Measurements from ENCODE around the gene CCNK.

Gene CCNK

DNA sequence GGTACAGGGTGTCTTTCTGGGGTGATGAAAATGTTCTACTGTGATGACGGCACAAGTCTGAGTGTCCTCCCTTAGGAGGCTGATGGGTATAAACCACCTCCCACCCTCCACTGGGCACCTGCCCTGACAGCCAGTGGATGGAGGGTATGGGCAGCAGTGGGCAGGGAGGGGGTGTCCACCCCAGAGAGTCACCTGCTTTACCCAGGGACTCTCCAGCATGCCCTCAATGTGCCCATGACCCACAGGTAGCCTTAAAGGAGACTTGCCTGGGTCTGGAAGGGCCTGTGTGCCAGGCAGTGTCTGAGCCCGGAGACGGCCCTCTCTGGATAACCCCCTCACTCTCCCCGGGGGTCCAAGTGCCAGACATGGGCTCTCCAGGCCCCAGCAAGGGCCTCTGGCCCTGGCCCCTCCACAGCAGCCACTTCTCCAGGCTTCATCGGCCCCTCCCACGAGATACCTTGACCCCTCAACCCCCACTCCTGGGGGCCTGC is 38.8 kb downstream of the CCNK start:
- DNase-seq (ENCODE audit: low spot score): no peak

DNA sequence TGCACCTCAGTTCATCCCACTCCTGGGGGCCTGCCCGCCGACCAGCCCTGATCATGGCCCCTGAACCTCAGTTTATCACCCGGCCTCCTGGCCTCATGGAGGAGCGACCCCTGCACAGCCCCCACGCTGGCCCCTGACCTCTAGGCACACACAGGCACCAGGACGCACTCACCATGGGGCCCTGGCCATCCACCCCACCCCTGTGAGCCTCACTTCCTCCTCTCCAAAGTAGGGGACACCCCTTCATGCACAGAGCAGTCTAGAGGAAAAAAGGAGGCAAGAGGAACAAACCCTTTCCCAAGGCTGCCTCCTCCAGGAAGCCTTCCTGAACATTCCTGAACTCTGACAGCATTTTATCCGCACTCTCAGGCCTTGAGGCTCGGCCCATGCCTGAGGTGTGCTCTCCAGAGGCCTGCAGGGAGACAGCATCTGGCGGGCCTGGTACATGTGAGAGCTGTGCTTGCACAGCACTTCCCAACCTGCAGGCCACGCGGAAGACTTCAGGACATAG is 39.4 kb downstream of the CCNK start:
- DNase-seq (ENCODE audit: low spot score): no peak

DNA sequence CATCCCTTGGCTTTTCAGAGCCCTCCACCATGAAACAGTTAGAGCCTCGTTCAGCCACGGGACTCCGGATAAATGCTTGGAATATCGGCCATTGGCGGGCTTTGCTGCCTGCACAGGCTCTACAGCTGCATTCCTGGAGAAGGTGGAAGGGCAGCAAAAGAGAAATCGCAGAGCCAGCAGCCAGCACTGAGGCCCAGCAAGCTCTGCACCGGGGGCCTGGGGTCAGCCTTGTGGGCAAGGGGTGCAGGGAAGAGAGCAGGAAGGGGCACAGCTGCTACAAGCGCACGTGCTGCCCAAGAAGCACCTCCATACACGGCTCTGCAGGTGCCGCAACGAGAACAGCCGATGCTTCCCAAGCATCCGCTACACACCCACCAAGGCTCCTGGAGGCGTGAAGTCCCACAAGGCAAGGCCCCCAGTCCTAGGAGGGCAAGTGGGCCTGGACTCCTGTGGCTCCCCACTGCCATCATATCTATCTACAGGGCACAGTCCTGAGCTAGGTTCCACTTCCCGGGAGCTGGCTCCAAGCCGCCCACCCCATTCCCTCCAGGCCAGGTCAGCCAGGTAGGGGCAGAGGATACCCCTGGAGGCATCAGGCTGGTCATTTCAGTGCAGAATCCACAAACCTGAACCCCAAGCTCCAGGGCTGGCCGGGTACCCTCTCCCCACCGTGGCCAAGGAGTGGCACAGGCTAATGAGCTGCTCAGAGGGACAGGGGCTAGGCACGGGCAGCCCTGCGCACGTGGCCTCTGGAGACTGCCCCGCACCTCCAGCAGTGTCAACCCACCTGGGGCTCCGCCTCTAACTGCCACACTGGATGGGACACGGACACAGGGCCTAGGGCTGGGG is 40.2 kb downstream of the CCNK start:
- DNase-seq (ENCODE audit: low spot score): no peak

DNA sequence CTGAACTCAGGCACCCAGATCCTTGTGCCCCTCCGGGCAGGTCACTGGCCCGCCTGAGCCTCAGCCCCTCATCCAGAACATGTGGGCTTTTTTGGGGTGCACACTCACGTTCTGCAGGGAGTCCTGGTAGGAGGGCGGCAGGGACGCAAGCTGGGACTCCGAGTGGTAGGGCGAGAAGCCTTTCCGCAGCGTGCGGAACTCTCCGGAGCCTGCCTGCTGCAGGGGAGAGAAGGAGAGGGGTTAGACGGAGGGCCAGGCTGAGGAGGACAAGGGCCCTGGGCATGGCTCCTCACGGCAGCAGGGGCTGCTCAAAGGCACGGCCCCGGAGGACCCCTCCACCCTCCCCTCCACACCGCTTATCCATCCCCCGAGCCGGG is 40.8 kb downstream of the CCNK start:
- no peak for DNase-seq (ENCODE audit: low spot score)

DNA sequence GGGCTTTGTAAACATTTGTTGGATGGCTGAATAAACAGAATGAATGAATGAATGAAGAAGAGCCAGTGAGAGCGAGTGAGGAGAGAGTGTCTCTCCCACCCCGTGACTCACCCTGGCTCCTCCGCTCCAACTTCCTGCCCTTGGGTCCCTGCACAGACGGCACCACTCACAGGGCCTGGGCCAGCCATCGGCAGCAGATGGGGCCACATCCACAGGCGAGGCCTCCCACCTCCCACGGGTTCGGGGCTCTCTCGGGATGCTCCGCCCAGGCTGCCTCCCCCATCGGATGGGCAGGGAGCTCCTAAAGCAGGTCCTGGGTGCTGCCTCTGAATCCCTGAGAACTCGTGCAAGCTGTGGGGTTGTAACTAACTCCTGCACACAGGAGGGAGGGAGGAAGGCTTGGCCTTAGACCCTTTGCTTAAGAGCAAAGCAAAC is 41.3 kb downstream of the CCNK start:
- no peak for DNase-seq (ENCODE audit: low spot score)

DNA sequence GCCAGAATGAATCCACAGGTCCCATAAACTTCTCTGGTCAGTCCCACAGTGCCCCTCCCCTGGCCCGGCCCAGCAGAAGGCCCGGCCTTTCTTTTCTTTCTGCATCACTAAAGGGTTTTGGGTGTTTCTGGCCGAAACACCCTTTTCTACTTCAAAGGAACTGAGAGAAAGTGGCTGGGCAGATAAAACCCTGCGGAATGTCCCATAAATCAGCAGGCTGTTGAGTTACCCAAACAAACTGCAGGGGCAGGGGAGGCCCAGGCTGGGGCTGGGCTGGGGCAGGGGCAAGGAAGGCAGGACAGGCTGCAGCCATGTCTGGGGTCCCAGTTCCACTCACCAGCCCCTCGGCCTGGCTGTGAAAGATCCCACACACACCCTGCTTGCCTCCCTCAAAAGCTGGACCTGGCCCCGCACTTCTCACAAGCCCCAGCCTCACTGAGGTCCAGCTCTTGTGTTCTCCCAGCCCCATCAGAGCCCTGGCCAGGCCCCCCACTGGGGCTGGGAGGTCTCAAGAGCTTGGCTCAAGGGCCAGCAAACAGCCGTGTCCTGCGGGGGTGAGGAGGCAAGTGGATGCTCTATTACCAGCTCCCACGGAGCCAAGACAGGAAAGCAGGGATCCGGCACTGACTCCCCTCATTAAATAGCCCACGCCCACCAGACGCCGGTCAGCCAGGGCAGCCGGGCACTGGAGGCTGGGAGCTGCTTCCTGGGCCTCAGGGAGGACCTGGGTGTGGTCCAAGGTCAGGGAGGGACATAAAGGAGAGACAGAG is 41.9 kb downstream of the CCNK start:
- DNase-seq (ENCODE audit: low spot score): no peak

DNA sequence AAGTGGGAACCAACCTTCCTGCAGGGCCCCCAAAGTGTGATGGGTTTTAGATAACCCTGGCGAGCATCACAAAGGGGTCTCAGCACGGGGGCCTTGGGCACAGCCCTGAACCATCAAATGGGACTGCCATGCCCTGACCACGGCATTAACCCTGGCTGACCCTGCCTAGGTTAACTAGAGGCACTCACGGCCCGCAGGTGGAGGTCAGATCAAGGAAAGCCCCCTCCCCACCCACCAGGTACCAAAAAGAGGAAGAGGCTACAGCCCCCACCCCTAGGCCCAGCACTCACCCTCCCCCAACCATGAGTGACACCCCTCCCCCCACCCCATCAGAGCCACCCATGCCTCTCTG is 42.5 kb downstream of the CCNK start:
- DNase-seq (ENCODE audit: low spot score): no peak

DNA sequence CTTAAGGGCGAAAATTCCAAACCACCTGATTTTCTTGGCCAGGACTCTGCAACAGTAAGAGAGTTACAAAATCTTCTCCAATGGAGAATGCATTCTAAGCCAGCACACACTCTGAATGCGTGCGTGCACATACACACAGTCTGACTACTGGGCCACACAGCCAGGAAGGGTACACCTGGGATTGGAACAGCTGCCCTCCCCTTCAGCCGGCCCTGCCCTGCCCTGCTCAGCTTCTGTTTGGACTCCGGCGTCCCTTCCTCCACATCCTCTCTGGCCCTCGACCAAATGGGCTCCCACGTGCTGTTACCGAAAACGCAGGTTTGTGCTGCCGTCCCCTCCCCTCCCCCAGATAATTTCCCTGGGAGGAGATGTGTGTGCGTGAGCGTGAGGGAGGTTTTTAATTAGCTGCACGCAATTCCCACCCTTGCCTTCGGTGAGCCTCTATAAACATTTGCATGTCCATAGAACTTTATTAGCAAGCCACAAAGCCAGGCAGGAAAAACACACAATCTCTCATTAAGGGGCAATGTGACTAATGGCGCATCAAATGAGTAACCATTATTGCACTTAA is 43.0 kb downstream of the CCNK start:
- DNase-seq (ENCODE audit: low spot score): no peak

DNA sequence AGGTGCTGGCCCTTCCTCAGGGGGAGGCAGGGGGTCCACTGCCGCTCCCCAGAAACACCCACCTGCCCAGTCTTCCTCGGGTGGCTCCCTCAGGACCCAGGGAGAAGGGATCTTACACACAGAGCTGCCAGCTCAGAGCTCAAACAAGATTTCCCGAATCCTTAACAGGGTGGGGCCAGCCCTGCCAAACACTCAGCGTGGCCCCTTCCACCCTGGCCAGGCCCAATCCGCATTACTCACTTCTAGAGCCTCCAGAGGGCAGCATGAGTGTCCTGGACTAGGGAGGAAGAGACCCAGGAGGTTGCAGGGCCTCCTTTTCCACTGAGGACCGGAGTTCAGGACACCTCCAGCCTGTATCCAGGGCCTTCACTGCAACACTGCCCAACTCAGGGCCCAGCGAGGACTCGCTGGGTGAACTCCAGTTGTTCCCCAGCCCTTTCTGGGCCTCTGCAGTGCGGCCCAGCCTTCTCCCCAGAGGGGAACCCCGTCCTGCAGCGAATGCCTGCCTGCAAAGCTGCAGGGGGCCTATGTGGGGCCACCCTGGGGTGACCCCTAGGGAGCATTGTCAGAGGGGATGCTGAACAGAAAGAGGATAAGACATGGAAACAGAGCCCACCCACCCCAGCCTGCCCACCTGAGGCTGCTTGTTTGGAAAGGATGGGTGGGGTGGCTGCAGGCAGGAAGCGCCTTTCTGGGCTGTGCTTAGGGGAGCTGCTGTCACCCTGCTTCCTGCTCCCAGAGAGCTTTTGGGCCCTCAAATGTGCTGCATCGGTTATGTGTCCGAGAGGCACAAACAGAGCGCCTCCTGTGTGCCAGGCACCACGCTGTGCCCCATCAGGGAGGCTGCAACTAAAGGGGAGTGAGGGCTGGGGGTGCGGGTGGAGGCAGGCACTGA is 43.8 kb downstream of the CCNK start:
- peak; percentile 64 for DNase-seq (ENCODE audit: low spot score)

DNA sequence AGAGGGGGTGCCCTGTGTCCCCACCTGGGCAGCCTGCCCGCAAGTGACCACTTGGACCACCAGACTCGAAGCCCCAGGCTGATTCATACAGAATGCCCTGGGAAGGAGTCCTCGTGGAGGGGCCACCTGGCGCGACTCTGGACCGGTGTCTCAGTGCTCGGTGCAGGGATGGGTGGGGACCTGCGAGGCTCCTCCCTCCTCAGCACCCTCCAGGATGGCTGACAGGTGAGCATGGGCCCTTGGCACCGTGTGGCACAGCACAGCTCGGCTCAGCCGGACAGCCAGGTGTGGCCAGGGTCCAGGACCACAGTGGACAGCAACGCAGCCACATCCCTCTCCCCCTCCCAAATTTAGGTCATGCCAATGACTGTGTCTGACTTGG is 44.5 kb downstream of the CCNK start:
- DNase-seq (ENCODE audit: low spot score): no peak

DNA sequence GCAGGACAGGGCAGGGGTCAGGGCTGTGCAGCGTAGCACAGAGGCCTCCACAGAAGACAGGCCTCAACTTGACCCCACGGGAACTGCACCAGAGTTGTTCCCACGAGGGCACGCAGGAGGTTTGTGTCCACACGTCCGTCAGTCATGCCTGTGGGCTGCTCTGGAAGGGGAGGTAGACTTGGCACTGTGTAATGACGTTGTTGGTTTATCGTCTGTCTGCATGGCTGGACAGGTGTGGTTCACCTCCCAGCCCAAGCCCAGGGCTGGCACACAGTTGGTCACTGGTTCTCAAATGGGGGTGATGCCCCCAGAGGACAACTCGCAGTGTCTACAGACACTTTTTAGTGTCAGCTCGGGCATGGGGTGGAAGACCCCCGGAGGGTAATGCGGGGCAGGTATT is 45.8 kb downstream of the CCNK start:
- DNase-seq (ENCODE audit: low spot score): no peak

DNA sequence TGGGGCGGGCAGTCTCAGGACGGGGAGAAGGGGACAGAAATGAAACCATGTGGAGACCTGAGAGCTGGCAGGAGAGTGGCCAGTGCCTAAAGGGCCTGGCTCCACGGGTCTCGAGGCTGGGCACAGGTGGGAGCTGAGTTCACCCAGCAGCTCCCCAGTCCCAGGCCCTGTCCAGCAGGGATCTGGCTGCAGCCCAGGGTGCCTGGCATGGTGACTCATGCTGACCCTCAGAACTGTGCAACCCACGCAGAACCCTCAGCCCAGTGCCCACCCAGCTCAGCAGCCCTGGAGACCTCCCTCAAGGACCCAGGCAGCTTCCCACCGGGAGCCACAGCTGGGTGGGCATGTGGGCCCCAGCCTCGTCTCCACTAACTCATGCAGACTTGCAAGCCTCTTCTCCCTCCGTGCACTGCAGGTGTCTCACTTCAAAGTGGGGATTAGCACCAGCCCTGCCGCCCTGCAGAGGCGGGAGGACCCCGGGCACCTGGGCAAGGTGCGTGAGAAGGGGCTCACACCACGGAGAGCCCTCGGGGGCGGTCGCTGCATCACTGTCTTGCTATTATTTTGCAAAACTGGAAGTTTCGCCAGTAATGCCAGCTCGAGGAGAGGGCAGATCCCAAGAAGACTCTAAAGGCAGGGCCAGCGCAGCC is 46.3 kb downstream of the CCNK start:
- DNase-seq (ENCODE audit: low spot score): no peak

DNA sequence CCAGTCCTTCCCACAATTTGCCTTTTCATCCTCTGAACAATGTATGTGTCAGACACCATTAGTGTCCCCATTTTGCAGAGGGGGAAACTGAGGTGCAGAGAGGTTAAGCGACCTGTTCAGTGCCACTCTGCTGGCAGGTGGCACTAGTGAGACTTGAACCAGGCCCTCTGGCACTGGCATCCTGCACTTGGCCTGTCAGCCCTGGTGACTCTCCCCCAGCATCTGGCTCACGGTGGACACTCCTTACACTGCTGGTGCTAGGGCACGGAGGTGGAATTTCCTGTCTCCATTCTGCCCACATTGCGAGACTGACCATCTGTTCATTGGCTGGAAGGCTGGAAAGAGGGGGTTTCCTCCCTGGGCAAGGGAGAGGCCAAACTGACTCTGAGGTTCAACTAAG is 48.7 kb downstream of the CCNK start:
- DNase-seq (ENCODE audit: low spot score): no peak

DNA sequence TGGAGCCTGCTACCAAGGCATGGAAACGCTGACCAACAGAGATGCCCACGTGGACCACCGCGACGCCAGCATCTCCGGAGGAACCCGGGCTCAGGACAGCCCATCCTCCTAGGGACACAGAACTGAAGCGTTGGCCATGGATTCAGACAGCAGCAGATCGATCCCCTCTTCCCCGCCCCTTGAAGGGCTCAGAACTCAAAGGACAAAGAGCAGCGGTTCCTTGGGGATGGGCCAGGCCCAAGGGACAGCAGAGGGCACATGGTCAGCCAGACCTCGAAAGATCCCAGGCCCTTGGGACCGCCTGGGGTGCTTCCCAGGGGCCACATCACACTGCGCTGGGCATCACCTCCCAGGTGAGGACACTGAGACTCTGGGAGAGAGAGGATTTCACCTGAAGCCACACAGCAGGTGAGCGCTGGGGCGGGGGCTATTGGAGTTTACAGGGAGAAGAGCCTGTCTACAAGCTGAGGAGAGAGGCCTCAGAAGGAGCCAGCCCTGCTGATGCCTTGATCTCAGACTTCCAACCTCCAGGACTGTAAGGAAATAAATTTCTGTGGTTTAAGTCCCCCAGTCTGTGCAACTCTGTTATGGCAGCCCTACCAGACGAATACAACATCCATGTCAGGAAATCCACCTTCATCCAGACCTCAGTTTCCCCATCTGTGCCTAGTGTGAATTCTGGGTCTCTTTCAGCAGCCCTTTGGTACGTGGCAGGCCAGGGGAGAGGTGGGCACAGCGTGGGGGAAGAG is 49.4 kb downstream of the CCNK start:
- DNase-seq (ENCODE audit: low spot score): no peak

DNA sequence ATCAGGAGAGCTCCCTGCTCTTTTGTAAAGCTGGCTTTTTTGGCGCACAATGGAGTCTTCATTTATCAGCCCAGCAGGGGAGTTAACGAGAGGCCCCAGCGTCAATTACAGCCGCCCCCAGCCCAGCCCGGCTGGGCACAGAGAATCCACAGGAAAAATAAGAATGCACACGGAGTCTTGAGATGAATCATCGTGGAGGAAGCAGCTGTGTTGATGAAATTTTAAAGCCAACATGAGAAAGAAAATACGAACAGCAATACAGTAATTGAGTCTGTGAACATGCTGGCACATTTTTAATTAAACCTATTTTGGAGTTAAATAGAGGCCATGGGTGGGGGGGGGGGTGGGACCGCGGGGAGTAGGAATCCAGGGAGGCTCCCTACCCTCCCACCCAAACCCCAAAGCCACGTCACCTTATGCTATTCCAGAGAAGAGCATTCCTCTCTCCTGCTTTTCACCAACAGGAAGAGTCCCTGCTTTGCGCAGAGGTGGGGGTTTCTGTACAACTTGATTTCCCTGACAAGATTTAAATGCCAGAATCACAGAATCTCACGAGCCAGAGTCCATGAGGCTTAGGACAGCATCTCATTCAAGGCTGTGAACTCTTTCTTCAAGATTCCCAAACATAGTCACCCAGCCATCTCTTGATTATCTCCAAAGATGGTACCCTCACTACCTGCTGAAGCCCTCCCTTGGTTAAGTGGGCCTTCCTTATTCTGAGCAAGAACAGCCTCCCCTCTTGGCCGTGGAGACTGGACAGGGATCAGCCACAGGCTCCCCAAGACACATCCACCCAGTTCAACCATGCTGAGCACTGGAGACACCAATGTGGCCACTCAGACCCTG is 50.3 kb downstream of the CCNK start:
- peak; percentile 49 for DNase-seq (ENCODE audit: low spot score)

DNA sequence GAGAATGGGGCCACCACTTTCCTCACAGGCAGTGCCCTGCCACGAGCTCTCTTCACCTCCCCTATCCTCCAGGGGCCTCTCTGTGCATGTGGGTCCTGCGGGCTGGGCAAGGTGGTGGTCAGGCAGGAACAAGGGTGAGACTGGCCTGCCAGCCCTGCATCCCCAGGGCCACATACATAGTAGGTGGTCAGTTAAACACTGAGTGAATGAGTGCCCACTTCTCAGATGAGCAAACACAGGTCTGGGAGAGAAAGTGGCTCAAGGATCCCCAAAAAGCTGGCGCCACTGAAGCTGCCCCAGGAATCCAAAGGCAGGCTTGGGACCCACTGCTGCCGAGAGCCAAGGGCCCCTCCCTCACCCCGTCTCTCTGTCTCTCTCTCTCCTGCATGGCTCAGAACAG is 51.1 kb downstream of the CCNK start:
- DNase-seq (ENCODE audit: low spot score): no peak

DNA sequence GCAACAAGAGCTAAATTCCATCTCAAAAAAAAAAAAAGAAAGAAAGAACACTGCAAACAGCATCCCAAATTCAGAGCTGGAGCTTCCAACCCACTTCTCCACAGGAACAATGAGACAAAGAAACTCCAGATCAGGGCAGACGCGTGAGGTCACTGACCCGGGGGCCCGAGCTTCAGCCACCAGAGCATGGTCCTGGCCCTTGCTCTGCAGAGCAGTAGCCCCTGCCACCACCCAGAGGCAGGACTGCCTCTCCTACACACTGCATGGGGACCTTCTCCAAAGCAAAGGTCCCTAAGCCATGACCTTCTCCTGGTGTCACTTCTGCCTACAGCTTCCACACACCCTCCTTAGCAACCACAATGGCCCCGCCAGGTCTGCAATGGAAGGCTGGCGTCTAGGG is 53.1 kb downstream of the CCNK start:
- no peak for DNase-seq (ENCODE audit: low spot score)

DNA sequence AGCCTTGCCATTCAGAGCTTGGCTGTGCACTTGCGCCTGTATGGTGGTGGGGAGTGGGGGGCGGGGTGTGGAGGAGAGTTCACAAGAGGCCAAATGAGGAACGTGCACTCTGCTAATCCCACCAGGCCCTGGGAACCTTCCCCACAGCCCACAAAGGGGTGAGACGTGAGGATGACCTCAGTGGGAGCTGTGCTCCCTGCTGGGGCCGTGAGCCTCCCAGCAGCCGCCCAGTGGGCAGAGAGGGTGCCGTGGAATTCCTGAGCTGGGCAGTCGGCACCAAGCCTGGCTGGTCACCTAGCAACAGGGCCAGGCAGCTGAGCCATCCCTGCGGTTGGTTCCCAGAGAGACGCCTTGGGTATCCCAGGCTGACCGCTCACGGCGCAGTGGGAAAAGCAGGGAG is 53.7 kb downstream of the CCNK start:
- DNase-seq (ENCODE audit: low spot score): no peak

DNA sequence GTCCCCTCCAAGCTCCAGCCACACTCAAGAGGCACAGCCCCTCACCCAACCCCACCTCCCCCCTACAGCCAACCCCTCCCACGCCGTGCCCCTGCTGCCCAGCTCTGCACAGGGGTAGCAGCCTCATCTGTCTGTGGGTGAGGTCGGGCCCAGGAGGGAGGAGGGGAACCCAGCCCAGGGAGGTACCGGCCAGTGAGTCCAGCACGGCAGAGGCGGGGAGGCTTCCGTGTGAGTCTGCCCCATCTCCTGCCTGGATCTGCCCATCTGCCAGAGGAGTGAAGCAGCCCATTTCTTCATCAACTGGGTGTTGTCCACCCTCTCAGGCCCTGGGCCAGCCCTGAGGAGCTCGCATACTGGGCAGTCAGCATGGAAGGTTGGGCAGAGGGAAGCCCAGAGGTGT is 54.2 kb downstream of the CCNK start:
- no peak for DNase-seq (ENCODE audit: low spot score)

Measured in iPS-NIHi11 (cell line).